ENCODE data around the gene EDN2. TPM values are rescaled to one million over a fixed set of nuclear protein-coding genes. Genes with fewer than 3 reads are reported as not detected.

The EDN2 gene
- total and polyA plus RNA-seq, 9 donors: 0.20 to 24.8 (median 0.36) TPM; not detected in 4

DNA sequence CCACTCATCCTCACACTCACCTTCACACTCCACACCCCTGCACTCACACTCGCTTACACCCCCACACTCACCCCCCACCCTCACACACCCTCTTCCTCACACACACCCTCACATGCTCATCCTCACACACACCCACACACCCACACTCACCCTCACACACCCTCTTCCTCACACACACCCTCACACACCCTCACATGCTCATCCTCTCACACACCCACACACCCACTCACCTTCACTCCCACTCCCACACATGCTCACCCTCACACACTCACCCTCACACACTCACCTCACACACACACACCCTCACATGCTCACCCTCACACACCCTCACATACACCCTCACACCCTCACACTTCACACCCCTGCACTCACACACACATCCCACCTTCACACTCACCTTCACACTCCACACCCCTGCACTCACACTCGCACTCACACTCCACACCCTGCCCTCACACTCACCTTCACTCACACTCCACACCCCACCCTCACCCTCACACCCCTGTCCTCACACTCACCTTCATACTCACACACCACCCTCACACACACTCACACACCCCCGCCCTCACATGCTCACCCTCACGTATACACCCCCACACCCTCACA is 42.6 kb upstream of the EDN2 start:
- H3K36me3 ChIP-seq: no peaks in the 10 kb centered on the region
- TF ChIP-seq CTCF (IDR thresholded peaks at IDR 0.05): no peak
- TF ChIP-seq EP300 (IDR thresholded peaks at IDR 0.05): no peak
- TF ChIP-seq POLR2A (IDR thresholded peaks at IDR 0.05): no peak
- H3K4me1 ChIP-seq (ENCODE audit: insufficient read depth): no peaks in the 10 kb centered on the region
- intact Hi-C loops (cut with DNase I): no loop called here
- no peaks in the 10 kb centered on the region for H3K27me3 ChIP-seq
- no peaks in the 10 kb centered on the region for H3K9me3 ChIP-seq
- WGBS, 3 donors: 89 to 90% (median 89%) methylated on average over 4 of the region's 4 CpGs
- H3K27ac ChIP-seq: no peak overlapping the region
- H3K4me3 ChIP-seq: no peak overlapping the region
- DNase-seq: no peak

GRCh38 chr1:41525891-41526587 is 41.6 kb upstream of the EDN2 start:
- H3K27me3 ChIP-seq: no peaks in the 10 kb centered on the region
- H3K9me3 ChIP-seq: no peaks in the 10 kb centered on the region
- H3K36me3 ChIP-seq: no peaks in the 10 kb centered on the region
- no peak overlapping the region for H3K27ac ChIP-seq
- 85 to 91% (median 88%) methylated on average over 18 of the region's 18 CpGs for WGBS, 3 donors
- H3K4me3 ChIP-seq: no peak overlapping the region
- DNase-seq: no peak
- intact Hi-C loops (cut with DNase I): no loop called here
- TF ChIP-seq EP300 (IDR thresholded peaks at IDR 0.05) (no peak), POLR2A (IDR thresholded peaks at IDR 0.05) (no peak), CTCF (IDR thresholded peaks at IDR 0.05) (no peak)
- H3K4me1 ChIP-seq (ENCODE audit: insufficient read depth): no peaks in the 10 kb centered on the region

- WGBS, 3 donors: 87 to 91% (median 88%) methylated on average over 30 of the region's 30 CpGs
- intact Hi-C loops (cut with DNase I): no loop called here
- no peaks in the 10 kb centered on the region for H3K9me3 ChIP-seq
- no peaks in the 10 kb centered on the region for H3K36me3 ChIP-seq
- H3K27ac ChIP-seq: no peak overlapping the region
- H3K4me1 ChIP-seq (ENCODE audit: insufficient read depth): no peaks in the 10 kb centered on the region
- H3K4me3 ChIP-seq: no peak overlapping the region
- TF ChIP-seq EP300 (IDR thresholded peaks at IDR 0.05) (no peak), POLR2A (IDR thresholded peaks at IDR 0.05) (no peak), CTCF (IDR thresholded peaks at IDR 0.05) (no peak)
- no peak for DNase-seq
- no peaks in the 10 kb centered on the region for H3K27me3 ChIP-seq
These were observed 40.5 kb upstream of the EDN2 start for GRCh38 chr1:41524676-41525675.

DNA sequence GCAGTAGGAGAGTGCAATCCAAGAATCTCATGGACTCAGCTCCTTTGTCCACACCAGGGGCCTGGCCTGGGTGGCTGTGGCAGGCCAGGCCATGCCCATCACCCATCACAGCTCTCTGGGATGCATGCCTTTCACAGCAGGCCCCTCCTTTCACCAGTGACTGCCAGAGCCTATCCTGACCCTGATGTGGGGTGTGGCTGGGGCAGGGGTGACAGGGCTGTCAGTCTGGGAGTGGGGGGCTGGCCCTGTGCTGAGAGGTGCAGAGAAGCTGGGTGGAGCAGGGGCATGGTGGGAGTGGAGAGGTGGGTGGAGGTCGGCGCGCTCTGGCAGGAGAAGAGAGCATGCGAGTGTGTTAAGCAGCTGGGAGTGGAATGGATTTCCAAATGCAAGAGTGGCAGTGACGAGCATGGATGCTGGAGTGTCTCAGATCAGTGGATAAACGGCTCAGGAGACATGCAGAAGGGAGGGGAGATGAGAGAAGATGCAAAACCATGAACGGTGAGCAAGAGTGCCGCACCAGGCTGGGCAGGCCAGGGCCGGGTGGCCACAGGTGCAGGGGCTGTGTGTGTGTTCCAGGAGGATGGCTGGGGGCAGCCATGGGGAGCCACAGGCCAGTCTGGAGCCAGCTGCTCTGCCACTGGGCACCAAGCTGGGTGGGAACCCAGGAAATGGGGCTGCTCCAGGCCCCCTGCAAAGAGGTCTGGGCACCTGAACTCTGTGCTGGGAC is 39.6 kb upstream of the EDN2 start:
- intact Hi-C loops (cut with DNase I): no loop called here
- Histone ChIP-seq H3K4me1 (ENCODE audit: insufficient read depth) (no peaks in the 10 kb centered on the region), H3K27ac (no peak overlapping the region), H3K27me3 (no peaks in the 10 kb centered on the region), H3K9me3 (no peaks in the 10 kb centered on the region), H3K4me3 (no peak overlapping the region), H3K36me3 (no peaks in the 10 kb centered on the region)
- WGBS, 3 donors: 77 to 83% (median 80%) methylated on average over 9 of the region's 9 CpGs
- DNase-seq: no peak
- TF ChIP-seq CTCF (IDR thresholded peaks at IDR 0.05) (no peak), POLR2A (IDR thresholded peaks at IDR 0.05) (no peak), EP300 (IDR thresholded peaks at IDR 0.05) (no peak)

Data from ovary (tissue), 9 donors.